Stomach (tissue), 9 donors: ENCODE data around the gene DST. TPM values are rescaled to one million over a fixed set of nuclear protein-coding genes. Genes with fewer than 3 reads are reported as not detected.

Source experiments
- DNase-seq, 2 donors: peaks; one replicate each; pipeline versions ENCODE4 v3.0.0 to v3.0.0-alpha.2; 2013 to 2019
- H3K27ac ChIP-seq, 5 donors: fragments of 200-600 bp in 4 of 5; sonication (generic) in 4 of 5; one replicate each; pipeline ENCODE4 v1.5.1; 2013 to 2019; ENCODE audit warnings: mild to moderate bottlenecking in 1 of 5, moderate library complexity in 1 of 5
- H3K27me3 ChIP-seq, 3 donors: fragments of 200-600 bp; sonication (generic); one replicate each; pipeline ENCODE4 v1.5.1; 2017 to 2019; ENCODE audit warnings: mixed run types in 1 of 3
- H3K36me3 ChIP-seq, 4 donors: fragments of 200-600 bp; sonication (generic); 1 replicate in 3 of 4; 2 replicates in 1 of 4; pipeline ENCODE4 v1.5.1; 2016 to 2019
- H3K4me1 ChIP-seq, 4 donors: fragments of 200-600 bp; sonication (generic); one replicate each; pipeline ENCODE4 v1.5.1; 2016 to 2019
- H3K4me3 ChIP-seq, 4 donors: fragments of 200-600 bp; sonication (generic) in 3 of 4; one replicate each; pipeline ENCODE4 v1.5.1; 2016 to 2019; ENCODE audit warnings: mild to moderate bottlenecking in 1 of 4
- H3K9me3 ChIP-seq, 4 donors: fragments of 200-600 bp; sonication (generic); one replicate each; pipeline ENCODE4 v1.5.1; 2016 to 2019
- CTCF ChIP-seq, 7 experiments: fragments of 450-650 bp in 4 of 7; fragments of 200-600 bp in 3 of 7; sonication (generic) in 3 of 7; IDR thresholded peaks; one replicate each; pipeline ENCODE4 v1.5.1; 2016 to 2019; ENCODE audit warnings: antibody characterized with exemption in 7 of 7, control low read depth in 2 of 7, mild to moderate bottlenecking in 1 of 7
- EP300 ChIP-seq: sonication (generic); formaldehyde crosslinking; IDR thresholded peaks from one replicate; pipeline ENCODE4 v1.6.1; 2017; ENCODE audit warnings: antibody characterized with exemption
- POLR2A ChIP-seq, 4 donors: fragments of 450-650 bp; IDR thresholded peaks; one replicate each; pipeline ENCODE4 v1.6.1; 2016; ENCODE audit warnings: antibody characterized with exemption in 4 of 4, control low read depth in 2 of 4, mild to moderate bottlenecking in 1 of 4, moderate library complexity in 1 of 4
- POLR2AphosphoS5 ChIP-seq, 3 donors: sonication (generic); formaldehyde crosslinking; IDR thresholded peaks; one replicate each; pipeline ENCODE4 v1.6.1; 2016; ENCODE audit warnings: antibody characterized with exemption in 3 of 3
- WGBS, 5 donors: extraction: QIAGEN DNeasy Blood & Tissue Kit in 3 of 5; methylation state at CpG; one replicate each; pipeline versions ENCODE4 v1.1.5 to v1.1.7; 2013 to 2018; 5-methylcytosine and 5-hydroxymethylcytosine counted together
- intact Hi-C: fragments of 100-400 bp; cut with DNase I; formaldehyde crosslinking; loops from one replicate; pipeline ENCODE4 v1.15.1; 2023; ENCODE audit warnings: low total_unique reads
- polyA plus RNA-seq, 3 donors: library from polyadenylated mRNA; stranded (reverse); fragments of 200-250 nt; gene quantifications; one replicate each; pipeline ENCODE4 v1.2.3, GENCODE V29; 2013
- total RNA-seq, 5 donors: library from RNA; depleted of rRNA; stranded (reverse); fragments of >200 nt; gene quantifications; one replicate each; pipeline versions ENCODE4 v1.1.0 to v1.2.3, GENCODE V29; 2014 to 2016
- donor health status: healthy with polysubstance abuse.
- donor health status: Bipolar disorder and iron deficiency.
- donor health status: healthy.

DST gene
- total and polyA plus RNA-seq, 8 donors: 16.3 to 623 (median 200) TPM

GRCh38 chr6:56649782-56650181, 7.1 kb upstream of the DST start:
- no peak for DNase-seq
- H3K36me3 ChIP-seq: peaks cover 0 to 19% (median 12%) of the 10 kb centered on the region in 4 donors
- intact Hi-C loops: no loop called here
- H3K27me3 ChIP-seq: no peaks in the 10 kb centered on the region
- no peaks in the 10 kb centered on the region for H3K9me3 ChIP-seq
- TF ChIP-seq POLR2AphosphoS5 (IDR thresholded peaks at IDR 0.05): no peak
- TF ChIP-seq EP300: no peak
- TF ChIP-seq CTCF (IDR thresholded peaks at IDR 0.05): no peak
- TF ChIP-seq POLR2A (IDR thresholded peaks at IDR 0.05): no peak
- peak overlapping the region in 1 of 5 donors; percentile 51 for H3K27ac ChIP-seq
- WGBS, 5 donors: 85 to 97% (median 89%) methylated on average over 3 of the region's 3 CpGs
- peaks cover 0 to 33% (median 11%) of the 10 kb centered on the region in 4 donors for H3K4me1 ChIP-seq
- H3K4me3 ChIP-seq: no peak overlapping the region

- H3K27me3 ChIP-seq: no peaks in the 10 kb centered on the region
- no peaks in the 10 kb centered on the region for H3K9me3 ChIP-seq
- peaks cover 0 to 33% (median 11%) of the 10 kb centered on the region in 4 donors for H3K4me1 ChIP-seq
- peak in 1 of 2 donors; percentile 49 for DNase-seq
- no peak for TF ChIP-seq POLR2AphosphoS5 (IDR thresholded peaks at IDR 0.05)
- TF ChIP-seq POLR2A (IDR thresholded peaks at IDR 0.05): no peak
- TF ChIP-seq CTCF (IDR thresholded peaks at IDR 0.05): no peak
- no peak for TF ChIP-seq EP300
- H3K36me3 ChIP-seq: peaks cover 0 to 22% (median 15%) of the 10 kb centered on the region in 4 donors
- WGBS, 5 donors: 18 to 43% (median 23%) methylated on average over 1 of the region's 1 CpG
- H3K4me3 ChIP-seq: no peak overlapping the region
- peak overlapping the region in 1 of 5 donors; percentile 51 for H3K27ac ChIP-seq
- intact Hi-C loops: no loop called here
Observed at GRCh38 chr6:56649053-56649769, 6.5 kb upstream of the DST start.

GRCh38 chr6:56647172-56647762, 4.6 kb upstream of the DST start:
- Histone ChIP-seq H3K27me3 (no peaks in the 10 kb centered on the region), H3K4me3 (no peak overlapping the region), H3K27ac (no peak overlapping the region), H3K9me3 (no peaks in the 10 kb centered on the region), H3K36me3 (peaks cover 0 to 23% (median 15%) of the 10 kb centered on the region in 4 donors), H3K4me1 (peaks cover 0 to 28% (median 14%) of the 10 kb centered on the region in 4 donors)
- 83 to 93% (median 89%) methylated on average over 12 of the region's 12 CpGs for WGBS, 5 donors
- no peak for TF ChIP-seq EP300
- no peak for TF ChIP-seq POLR2AphosphoS5 (IDR thresholded peaks at IDR 0.05)
- no peak for TF ChIP-seq CTCF (IDR thresholded peaks at IDR 0.05)
- no peak for TF ChIP-seq POLR2A (IDR thresholded peaks at IDR 0.05)
- intact Hi-C loops: no loop called here
- DNase-seq: no peak

- DNase-seq: no peak
- TF ChIP-seq EP300 (no peak), POLR2AphosphoS5 (IDR thresholded peaks at IDR 0.05) (no peak), CTCF (IDR thresholded peaks at IDR 0.05) (no peak), POLR2A (IDR thresholded peaks at IDR 0.05) (no peak)
- Histone ChIP-seq H3K27ac (no peak overlapping the region), H3K36me3 (peaks cover 0 to 48% (median 28%) of the 10 kb centered on the region in 4 donors), H3K27me3 (no peaks in the 10 kb centered on the region), H3K4me1 (peaks cover 0 to 17% (median 11%) of the 10 kb centered on the region in 4 donors), H3K9me3 (no peaks in the 10 kb centered on the region), H3K4me3 (no peak overlapping the region)
- intact Hi-C loops: loop anchor here (5.0 kb wide), 1 partner anchor 53 kb away; no protein-coding TSS in a partner anchor
- 35 to 55% (median 48%) methylated on average over 5 of the region's 5 CpGs for WGBS, 5 donors
Observed at GRCh38 chr6:56644366-56644765, 1.7 kb upstream of the DST start.
